Astrocyte (in vitro differentiated cells and primary cell): Measurements from ENCODE around the gene FBXL14. TPM values are rescaled to one million over a fixed set of nuclear protein-coding genes. Genes with fewer than 3 reads are reported as not detected.
A peak's percentile ranks its signal among the peaks of the same experiment; 100 is the strongest.

Source experiments
- DNase-seq: peaks from one replicate; pipeline ENCODE4 v3.0.0-alpha.2; 2010; ENCODE audit warnings: low read depth
- FAIRE-seq: peaks from 2 replicates; lab custom pipeline; 2011; peaks lifted over from hg19 to GRCh38; lab: Jason Lieb, UNC
- H2AFZ ChIP-seq: 2 replicates; pipeline ENCODE4 v1.6.0; 2012; ENCODE audit warnings: low read depth, low read length, inconsistent platforms
- H3K27ac ChIP-seq: 2 replicates; pipeline ENCODE4 v1.5.1; 2011; ENCODE audit warnings: low read depth, low read length, inconsistent platforms
- H3K27me3 ChIP-seq: 2 replicates; pipeline ENCODE4 v1.6.0; 2011; ENCODE audit warnings: low read length, inconsistent platforms; ENCODE audit not compliant: insufficient read depth
- H3K36me3 ChIP-seq: 2 replicates; pipeline ENCODE4 v1.5.1; 2011; ENCODE audit warnings: low read length, inconsistent platforms; ENCODE audit not compliant: insufficient read depth
- H3K4me1 ChIP-seq: 2 replicates; pipeline ENCODE4 v1.5.1; 2011; ENCODE audit warnings: low read length, inconsistent platforms; ENCODE audit not compliant: insufficient read depth
- H3K4me2 ChIP-seq: 2 replicates; pipeline ENCODE4 v1.6.0; 2012; ENCODE audit warnings: low read length, inconsistent platforms
- H3K4me3 ChIP-seq: 2 replicates; pipeline ENCODE4 v1.5.1; 2011; ENCODE audit warnings: low read depth, mild to moderate bottlenecking, low read length, inconsistent platforms; ENCODE audit not compliant: insufficient read depth
- H3K79me2 ChIP-seq: 2 replicates; pipeline ENCODE4 v1.6.0; 2012; ENCODE audit warnings: mild to moderate bottlenecking, low read length, inconsistent platforms; ENCODE audit not compliant: insufficient read depth
- H3K9ac ChIP-seq: 2 replicates; pipeline ENCODE4 v1.6.0; 2012; ENCODE audit warnings: mild to moderate bottlenecking, low read length, inconsistent platforms
- H3K9me3 ChIP-seq: 2 replicates; pipeline ENCODE4 v1.5.1; 2012; ENCODE audit warnings: low read depth, mild to moderate bottlenecking, low read length, inconsistent platforms; ENCODE audit not compliant: insufficient read depth
- H4K20me1 ChIP-seq: 2 replicates; pipeline ENCODE4 v1.6.0; 2012; ENCODE audit warnings: low read length, inconsistent platforms; ENCODE audit not compliant: insufficient read depth
- H3K27ac Mint-ChIP-seq: one replicate; pipeline ENCODE4 v1.8.0; 2021; ENCODE audit warnings: mild to moderate bottlenecking, mixed read lengths; ENCODE audit not compliant: unreplicated experiment
- H3K27me3 Mint-ChIP-seq: one replicate; pipeline ENCODE4 v1.8.0; 2021; ENCODE audit warnings: low read depth, mixed read lengths; ENCODE audit not compliant: unreplicated experiment
- H3K36me3 Mint-ChIP-seq: one replicate; pipeline ENCODE4 v1.8.0; 2021; ENCODE audit warnings: low read depth, mixed read lengths; ENCODE audit not compliant: unreplicated experiment
- H3K4me1 Mint-ChIP-seq: one replicate; pipeline ENCODE4 v1.8.0; 2021; ENCODE audit warnings: low read depth, mixed read lengths; ENCODE audit not compliant: unreplicated experiment
- H3K4me3 Mint-ChIP-seq: one replicate; pipeline ENCODE4 v1.8.0; 2021; ENCODE audit warnings: mild to moderate bottlenecking, moderate library complexity, mixed read lengths; ENCODE audit not compliant: unreplicated experiment
- H3K9me3 Mint-ChIP-seq: one replicate; pipeline ENCODE4 v1.8.0; 2021; ENCODE audit warnings: mild to moderate bottlenecking, mixed read lengths; ENCODE audit not compliant: unreplicated experiment
- CTCF ChIP-seq: IDR thresholded peaks from 2 replicates; pipeline ENCODE4 v1.5.1; 2011; ENCODE audit warnings: low read depth, mild to moderate bottlenecking, inconsistent platforms, low read length, moderate library complexity; ENCODE audit not compliant: insufficient read depth
- EZH2 ChIP-seq: IDR thresholded peaks from 2 replicates; pipeline ENCODE4 v1.6.1; 2012; ENCODE audit warnings: mild to moderate bottlenecking, low read length, inconsistent platforms; ENCODE audit not compliant: insufficient read depth
- total RNA-seq: library from RNA; stranded (reverse); gene quantifications from 2 replicates; pipeline ENCODE4 v1.2.1, GENCODE V29; 2021

The FBXL14 gene
- total RNA-seq, 1 donor from 2014 or later: 9.2 TPM

GRCh38 chr12:1632702-1633101 lies 38.3 kb upstream of the FBXL14 start:
- H3K4me1 ChIP-seq: peaks cover 13% of the 10 kb centered on the region
- peaks cover 51% of the 10 kb centered on the region for H4K20me1 ChIP-seq
- H3K9me3 ChIP-seq: no peaks in the 10 kb centered on the region
- H3K79me2 ChIP-seq: no peaks in the 10 kb centered on the region
- H3K4me3 Mint-ChIP-seq: no peak overlapping the region
- no peak overlapping the region for H3K9ac ChIP-seq
- no peak for TF ChIP-seq EZH2
- no peak for TF ChIP-seq CTCF
- H3K36me3 Mint-ChIP-seq: peaks cover 15% of the 10 kb centered on the region
- H3K27ac Mint-ChIP-seq: no peak overlapping the region
- H3K27me3 ChIP-seq: no peaks in the 10 kb centered on the region
- peaks cover 25% of the 10 kb centered on the region for H3K4me1 Mint-ChIP-seq
- H3K4me2 ChIP-seq: no peak overlapping the region
- H3K4me3 ChIP-seq: no peak overlapping the region
- H2AFZ ChIP-seq: no peak overlapping the region
- FAIRE-seq: no peak
- H3K36me3 ChIP-seq: peaks cover 9% of the 10 kb centered on the region
- H3K27ac ChIP-seq: no peak overlapping the region
- peaks cover 3% of the 10 kb centered on the region for H3K27me3 Mint-ChIP-seq
- no peaks in the 10 kb centered on the region for H3K9me3 Mint-ChIP-seq
- DNase-seq: no peak

GRCh38 chr12:1630827-1631591 lies 36.6 kb upstream of the FBXL14 start:
- FAIRE-seq (no peak), DNase-seq (peak; percentile 46)
- Mint-ChIP-seq H3K4me1 (peaks cover 25% of the 10 kb centered on the region), H3K36me3 (peaks cover 20% of the 10 kb centered on the region), H3K27me3 (peaks cover 3% of the 10 kb centered on the region), H3K4me3 (peak overlapping the region; percentile 61), H3K27ac (peak overlapping the region; percentile 75), H3K9me3 (no peaks in the 10 kb centered on the region)
- peaks cover 52% of the 10 kb centered on the region for H4K20me1 ChIP-seq
- H3K9ac ChIP-seq: peak overlapping the region; percentile 5
- H3K79me2 ChIP-seq: peaks cover 4% of the 10 kb centered on the region
- H3K4me1 ChIP-seq: peaks cover 13% of the 10 kb centered on the region
- no peak overlapping the region for H3K27ac ChIP-seq
- TF ChIP-seq EZH2 (no peak), CTCF (no peak)
- no peaks in the 10 kb centered on the region for H3K9me3 ChIP-seq
- H3K4me3 ChIP-seq: no peak overlapping the region
- H3K27me3 ChIP-seq: no peaks in the 10 kb centered on the region
- H2AFZ ChIP-seq: no peak overlapping the region
- H3K4me2 ChIP-seq: peak overlapping the region; percentile 83
- peaks cover 7% of the 10 kb centered on the region for H3K36me3 ChIP-seq

GRCh38 chr12:1630133-1630826 lies 35.9 kb upstream of the FBXL14 start:
- Mint-ChIP-seq H3K36me3 (peaks cover 18% of the 10 kb centered on the region), H3K27ac (peak overlapping the region; percentile 75), H3K27me3 (peaks cover 3% of the 10 kb centered on the region), H3K9me3 (no peaks in the 10 kb centered on the region), H3K4me1 (peaks cover 25% of the 10 kb centered on the region), H3K4me3 (peak overlapping the region; percentile 61)
- H2AFZ ChIP-seq: peak overlapping the region; percentile 61
- H4K20me1 ChIP-seq: peaks cover 48% of the 10 kb centered on the region
- H3K4me2 ChIP-seq: peak overlapping the region; percentile 83
- peaks cover 18% of the 10 kb centered on the region for H3K4me1 ChIP-seq
- TF ChIP-seq EZH2: peak; percentile 46
- no peak for TF ChIP-seq CTCF
- FAIRE-seq (no peak), DNase-seq (no peak)
- no peaks in the 10 kb centered on the region for H3K9me3 ChIP-seq
- peak overlapping the region; percentile 29 for H3K4me3 ChIP-seq
- peaks cover 3% of the 10 kb centered on the region for H3K36me3 ChIP-seq
- peaks cover 4% of the 10 kb centered on the region for H3K79me2 ChIP-seq
- H3K27me3 ChIP-seq: no peaks in the 10 kb centered on the region
- no peak overlapping the region for H3K27ac ChIP-seq
- peak overlapping the region; percentile 5 for H3K9ac ChIP-seq
